Fibroblast of lung (primary cell): ENCODE results near the gene DYRK1A. TPM values are rescaled to one million over a fixed set of nuclear protein-coding genes. Genes with fewer than 3 reads are reported as not detected.

Experiments used
- DNase-seq, 2 donors: peaks; one replicate each; pipeline versions ENCODE4 v3.0.0 to v3.0.0-alpha.2; 2010; ENCODE audit warnings: low read depth in 2 of 2
- H2AFZ ChIP-seq: 2 replicates; pipeline ENCODE4 v1.5.1; 2012; ENCODE audit warnings: low read length, control low read depth, inconsistent platforms
- H3K27ac ChIP-seq: 2 replicates; pipeline ENCODE4 v1.5.1; 2011; ENCODE audit warnings: low read length, control low read depth; ENCODE audit not compliant: insufficient read depth
- H3K27me3 ChIP-seq: 2 replicates; pipeline ENCODE4 v1.5.1; 2011; ENCODE audit warnings: mild to moderate bottlenecking, low read length; ENCODE audit not compliant: control insufficient read depth, insufficient read depth
- H3K36me3 ChIP-seq: 2 replicates; pipeline ENCODE4 v1.5.1; 2011; ENCODE audit warnings: low read length; ENCODE audit not compliant: control insufficient read depth, insufficient read depth
- H3K4me1 ChIP-seq: 2 replicates; pipeline ENCODE4 v1.5.1; 2011; ENCODE audit warnings: low read length; ENCODE audit not compliant: control insufficient read depth, insufficient read depth; ENCODE audit errors: extremely low read depth
- H3K4me2 ChIP-seq: 2 replicates; pipeline ENCODE4 v1.5.1; 2011; ENCODE audit warnings: low read length, control low read depth; ENCODE audit not compliant: insufficient read depth; ENCODE audit errors: extremely low read depth
- H3K4me3 ChIP-seq, 4 experiments: fragments of 200-600 bp in 1 of 4; sonication (generic) in 1 of 4; replicated peaks in 1 of 4; 2 replicates each; pipeline ENCODE4 v1.5.1; 2011 to 2016; ENCODE audit warnings: low read length in 4 of 4, low read depth in 3 of 4, mild to moderate bottlenecking in 3 of 4, control low read depth in 2 of 4, inconsistent platforms in 1 of 4, mixed read lengths in 1 of 4; ENCODE audit not compliant: insufficient read depth in 1 of 4; ENCODE audit errors: control extremely low read depth in 1 of 4
- H3K79me2 ChIP-seq: 2 replicates; pipeline ENCODE4 v1.5.1; 2012; ENCODE audit warnings: mild to moderate bottlenecking, low read length, inconsistent platforms; ENCODE audit not compliant: control insufficient read depth, insufficient read depth
- H3K9ac ChIP-seq: 2 replicates; pipeline ENCODE4 v1.5.1; 2011; ENCODE audit warnings: mild to moderate bottlenecking, low read length, control low read depth; ENCODE audit not compliant: insufficient read depth
- H3K9me3 ChIP-seq: 2 replicates; pipeline ENCODE4 v1.5.1; 2012; ENCODE audit warnings: low read depth, low read length; ENCODE audit not compliant: control insufficient read depth, insufficient read depth
- H4K20me1 ChIP-seq: 2 replicates; pipeline ENCODE4 v1.5.1; 2011; ENCODE audit warnings: low read length; ENCODE audit not compliant: control insufficient read depth, insufficient read depth; ENCODE audit errors: extremely low read depth
- CTCF ChIP-seq, 2 donors: IDR thresholded peaks in 1 of 2; conservative IDR thresholded peaks in 1 of 2; 1 replicate in 1 of 2; 2 replicates in 1 of 2; pipeline ENCODE4 v1.5.1; 2011 to 2012; ENCODE audit warnings: low read length in 2 of 2, control low read depth in 1 of 2, inconsistent platforms in 1 of 2, low read depth in 1 of 2, mild to moderate bottlenecking in 1 of 2
- EZH2 ChIP-seq: IDR thresholded peaks from 2 replicates; pipeline ENCODE4 v1.5.1; 2012; ENCODE audit warnings: low read length, control low read depth, mild to moderate bottlenecking; ENCODE audit errors: missing control alignments
- polyA plus RNA-seq, 2 donors: library from polyadenylated mRNA; depleted of rRNA in 1 of 2; stranded (reverse) in 1 of 2; unstranded in 1 of 2; fragments of >200 nt; gene quantifications; 2 replicates each; pipeline ENCODE4 v1.2.1, GENCODE V29; 2011 to 2012; ENCODE audit warnings: missing spikeins in 1 of 2
- total RNA-seq: library from RNA; depleted of rRNA; stranded (reverse); fragments of >200 nt; gene quantifications from 2 replicates; pipeline ENCODE4 v1.2.1, GENCODE V29; 2014

The DYRK1A gene
- total and polyA plus RNA-seq, 2 donors (not counting 1 experiment from before 2014, with no cell fraction given): 45.9 to 64.1 TPM

GRCh38 chr21:37527103-37527502 lies 160.5 kb downstream of the DYRK1A start:
- no peaks in the 10 kb centered on the region for H3K4me1 ChIP-seq
- no peak overlapping the region for H3K27ac ChIP-seq
- no peak for TF ChIP-seq CTCF (conservative IDR thresholded peaks at IDR 0.05 in 1 of 2, IDR thresholded peaks at IDR 0.05 in 1 of 2; ENCODE audit: low read depth in 1 of 2, low read length in 2 of 2)
- H3K4me2 ChIP-seq: no peak overlapping the region
- DNase-seq: no peak
- no peaks in the 10 kb centered on the region for H3K79me2 ChIP-seq
- H3K36me3 ChIP-seq: no peaks in the 10 kb centered on the region
- no peak overlapping the region for H3K4me3 ChIP-seq
- H3K9me3 ChIP-seq: no peaks in the 10 kb centered on the region
- H3K9ac ChIP-seq: no peak overlapping the region
- H2AFZ ChIP-seq: no peak overlapping the region
- H3K27me3 ChIP-seq: no peaks in the 10 kb centered on the region
- H4K20me1 ChIP-seq: no peaks in the 10 kb centered on the region

- Histone ChIP-seq H3K36me3 (no peaks in the 10 kb centered on the region), H3K4me3 (no peak overlapping the region), H3K79me2 (no peaks in the 10 kb centered on the region), H2AFZ (no peak overlapping the region), H3K27ac (no peak overlapping the region), H3K9ac (no peak overlapping the region), H3K4me2 (no peak overlapping the region), H3K9me3 (no peaks in the 10 kb centered on the region), H3K27me3 (no peaks in the 10 kb centered on the region), H3K4me1 (no peaks in the 10 kb centered on the region), H4K20me1 (no peaks in the 10 kb centered on the region)
- no peak for DNase-seq
- TF ChIP-seq CTCF (conservative IDR thresholded peaks at IDR 0.05 in 1 of 2, IDR thresholded peaks at IDR 0.05 in 1 of 2; ENCODE audit: low read depth in 1 of 2, low read length in 2 of 2): no peak
- TF ChIP-seq EZH2: no peak
These were observed 161.1 kb downstream of the DYRK1A start for GRCh38 chr21:37527716-37528115.

DNA sequence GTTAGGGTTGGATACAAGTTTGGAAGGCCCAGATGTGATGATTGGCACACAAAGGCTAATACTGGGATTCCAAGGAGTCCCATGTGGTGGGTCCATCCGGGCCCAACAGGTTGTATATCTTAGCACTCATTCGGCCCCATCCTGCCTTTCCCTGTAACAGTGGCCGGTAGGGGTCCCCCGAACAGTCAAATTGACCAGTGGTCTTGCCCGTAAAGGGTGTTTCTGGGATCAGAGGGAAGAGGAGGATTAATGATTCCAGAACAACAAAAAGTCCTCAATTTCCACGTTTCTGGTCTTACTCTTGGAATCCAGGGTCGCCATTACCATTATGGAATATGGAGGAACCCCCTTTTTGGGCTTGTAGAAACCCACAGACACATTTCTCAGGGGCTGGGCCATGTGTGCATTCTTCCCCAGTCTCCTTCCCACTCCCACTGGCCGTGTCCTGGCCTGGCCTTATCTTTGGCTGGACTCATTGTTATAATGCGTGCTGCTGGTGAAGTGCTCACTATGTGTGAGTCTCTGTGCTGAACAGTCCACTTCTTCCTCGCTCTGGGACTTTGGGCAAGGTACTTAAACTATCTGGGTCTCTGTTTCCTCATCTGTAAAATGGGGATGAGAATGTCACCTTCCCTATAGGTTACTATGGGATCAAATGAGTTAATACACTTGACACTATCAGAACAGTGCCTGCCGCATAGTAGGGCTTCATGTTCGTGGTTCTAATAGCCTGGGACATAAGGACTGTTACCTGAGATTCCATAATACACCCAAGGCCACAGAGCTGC lies 161.8 kb downstream of the DYRK1A start:
- no peak overlapping the region for H2AFZ ChIP-seq
- no peak overlapping the region for H3K27ac ChIP-seq
- no peak for DNase-seq
- no peak overlapping the region for H3K4me2 ChIP-seq
- no peaks in the 10 kb centered on the region for H3K9me3 ChIP-seq
- no peaks in the 10 kb centered on the region for H3K79me2 ChIP-seq
- no peaks in the 10 kb centered on the region for H3K36me3 ChIP-seq
- H3K4me1 ChIP-seq: no peaks in the 10 kb centered on the region
- no peaks in the 10 kb centered on the region for H3K27me3 ChIP-seq
- no peak overlapping the region for H3K9ac ChIP-seq
- TF ChIP-seq CTCF (conservative IDR thresholded peaks at IDR 0.05 in 1 of 2, IDR thresholded peaks at IDR 0.05 in 1 of 2; ENCODE audit: low read depth in 1 of 2, low read length in 2 of 2) (no peak), EZH2 (no peak)
- H3K4me3 ChIP-seq: no peak overlapping the region
- H4K20me1 ChIP-seq: no peaks in the 10 kb centered on the region
